ENCODE measurements around the gene APOO. TPM values are rescaled to one million over a fixed set of nuclear protein-coding genes. Genes with fewer than 3 reads are reported as not detected.

Gene APOO
- total and polyA plus RNA-seq, 2 of the 4 experiments (the other 2 are of a cell fraction), result 9.0 to 14.2 TPM

DNA sequence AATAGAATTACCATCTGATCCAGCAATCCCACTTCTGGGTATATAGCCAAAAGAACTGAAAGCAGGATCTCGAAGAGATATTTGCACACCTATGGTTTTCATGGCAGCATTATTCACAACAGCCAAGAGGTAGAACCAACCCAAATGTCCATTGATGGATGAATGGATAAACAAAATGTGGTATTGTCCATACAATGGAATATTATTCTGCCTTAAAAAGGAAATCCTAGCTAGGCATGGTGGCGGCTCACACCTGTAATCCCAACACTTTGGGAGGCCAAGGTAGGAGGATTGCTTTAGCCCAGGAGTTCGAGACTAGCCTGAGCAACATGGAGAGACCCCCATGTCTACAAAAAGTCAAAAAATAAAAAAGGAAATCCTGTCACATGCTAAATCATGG lies 97.5 kb downstream of the APOO start:
- H3K36me3 ChIP-seq (ENCODE audit: control insufficient read depth, insufficient read depth, low read length), result no peaks in the 10 kb centered on the region
- in situ Hi-C loops (cut with MboI; ENCODE audit: low sequenced_read_pairs), result no loop called here
- 100% methylated on average over 1 of the region's 3 CpGs; no CpG with 5 or more reads in 1 of the 2 experiments for WGBS, 2 experiments (ENCODE audit: extremely low coverage in 2 of 2, insufficient read length in 1 of 2)
- H3K27ac ChIP-seq (ENCODE audit: insufficient read depth, low read length), result no peak overlapping the region
- H3K14ac ChIP-seq (replicated peaks; ENCODE audit: low read depth, low read length), result no peak overlapping the region
- H4K91ac ChIP-seq (ENCODE audit: insufficient read depth, low read depth, low read length), result no peak overlapping the region
- H3K18ac ChIP-seq (ENCODE audit: low read depth, low read length), result no peak overlapping the region
- CTCF ChIA-PET, result no interaction called here
- no TSS peak for BruUV-seq (replicated peaks)
- H3K4me2 ChIP-seq (ENCODE audit: low read depth, low read length), result no peak overlapping the region
- H2BK120ac ChIP-seq (ENCODE audit: low read depth, low read length), result no peak overlapping the region
- H2AFZ ChIP-seq (replicated peaks; ENCODE audit: low read length, poor library complexity), result no peak overlapping the region
- TF ChIP-seq ELK1 (IDR thresholded peaks at IDR 0.05; ENCODE audit: borderline replicate concordance, low read depth, low read length) (no peak), NFE2L2 (IDR thresholded peaks at IDR 0.05; ENCODE audit: low read depth, low read length) (no peak), CHD1 (IDR thresholded peaks at IDR 0.05; ENCODE audit: low read depth, low read length) (no peak), USF2 (IDR thresholded peaks at IDR 0.05; ENCODE audit: low read depth, low read length) (no peak), MAFK (IDR thresholded peaks at IDR 0.05; ENCODE audit: low read depth, low read length) (no peak), BHLHE40 (IDR thresholded peaks at IDR 0.05; ENCODE audit: low read depth, low read length) (no peak), RFX5 (IDR thresholded peaks at IDR 0.05; ENCODE audit: low read depth, low read length) (no peak), CEBPB (IDR thresholded peaks at IDR 0.05; ENCODE audit: low read depth, low read length) (no peak), SMC3 (IDR thresholded peaks at IDR 0.05; ENCODE audit: low read depth, low read length) (no peak), RCOR1 (IDR thresholded peaks at IDR 0.05; ENCODE audit: insufficient replicate concordance, low read length) (no peak), FOS (IDR thresholded peaks at IDR 0.05; ENCODE audit: low read depth, low read length) (no peak), RAD21 (IDR thresholded peaks at IDR 0.05; ENCODE audit: low read length) (no peak), MXI1 (IDR thresholded peaks at IDR 0.05; ENCODE audit: borderline replicate concordance, low read depth, low read length) (no peak), POLR2A (IDR thresholded peaks at IDR 0.05; ENCODE audit: low read depth, low read length) (no peak), CTCF (conservative IDR thresholded peaks at IDR 0.05; ENCODE audit: low read depth, low read length) (no peak), MAZ (IDR thresholded peaks at IDR 0.05; ENCODE audit: borderline replicate concordance, low read depth, low read length) (no peak)
- no peaks in the 10 kb centered on the region for H4K20me1 ChIP-seq (ENCODE audit: insufficient read depth, low read length)
- no peak overlapping the region for H3K4ac ChIP-seq (ENCODE audit: low read depth, low read length)
- DNase-seq, result no peak
- dilution Hi-C loops (cut with HindIII; ENCODE audit: low sequenced_read_pairs, unreplicated experiment), result no loop called here
- H3K27me3 ChIP-seq (ENCODE audit: control insufficient read depth, insufficient read depth, low read length), result no peaks in the 10 kb centered on the region; the same call in 1 of the 2 replicates
- H2BK20ac ChIP-seq (ENCODE audit: low read depth, low read length), result no peak overlapping the region
- no peak overlapping the region for H3K4me3 ChIP-seq (ENCODE audit: insufficient read depth, low read depth, low read length)
- POLR2A ChIA-PET (ENCODE audit: unreplicated experiment), result no interaction called here
- H4K8ac ChIP-seq (ENCODE audit: low read depth in 2 of 2, low read length in 2 of 2), result no peak overlapping the region
- H2AK5ac ChIP-seq (ENCODE audit: low read depth, low read length), result no peak overlapping the region
- H3K79me1 ChIP-seq (ENCODE audit: low read depth in 1 of 2, low read length in 2 of 2), result no peaks in the 10 kb centered on the region
- H3K56ac ChIP-seq (ENCODE audit: extremely low read depth, insufficient read depth, low read length), result no peak overlapping the region
- no peak overlapping the region for H3K9ac ChIP-seq (ENCODE audit: low read depth, low read length)
- ATAC-seq (ENCODE audit: low read depth), result no peak
- H3K23ac ChIP-seq (ENCODE audit: low read depth, low read length), result no peak overlapping the region
- no peak overlapping the region for H2BK15ac ChIP-seq (ENCODE audit: low read depth, low read length)
- intact Hi-C loops (cut with micrococcal nuclease), result no loop called here
- H3K4me1 ChIP-seq (ENCODE audit: control insufficient read depth, insufficient read depth, low read length), result peaks cover 2% of the 10 kb centered on the region
- no peak overlapping the region for H4K5ac ChIP-seq (ENCODE audit: low read depth, low read length)
- H3K9me3 ChIP-seq (ENCODE audit: control insufficient read depth, insufficient read depth, low read length), result peaks cover 2% of the 10 kb centered on the region
- no peaks in the 10 kb centered on the region for H3K9me1 ChIP-seq (ENCODE audit: insufficient read depth, low read length)
- no peak overlapping the region for H2BK5ac ChIP-seq (ENCODE audit: low read depth, low read length, poor library complexity, severe bottlenecking)
- H2AK9ac ChIP-seq (replicated peaks; ENCODE audit: low read depth, low read length, poor library complexity), result no peak overlapping the region
